GM21576 (cell line): Measurements from ENCODE around the gene CHRM3.

Experiments used
- ATAC-seq: cut with Tn5 transposase; IDR thresholded peaks from one replicate; pipeline ENCODE4 v1.9.1; 2021; ENCODE audit warnings: mild to moderate bottlenecking, moderate library complexity; ENCODE audit not compliant: unreplicated experiment

CHRM3 gene

DNA sequence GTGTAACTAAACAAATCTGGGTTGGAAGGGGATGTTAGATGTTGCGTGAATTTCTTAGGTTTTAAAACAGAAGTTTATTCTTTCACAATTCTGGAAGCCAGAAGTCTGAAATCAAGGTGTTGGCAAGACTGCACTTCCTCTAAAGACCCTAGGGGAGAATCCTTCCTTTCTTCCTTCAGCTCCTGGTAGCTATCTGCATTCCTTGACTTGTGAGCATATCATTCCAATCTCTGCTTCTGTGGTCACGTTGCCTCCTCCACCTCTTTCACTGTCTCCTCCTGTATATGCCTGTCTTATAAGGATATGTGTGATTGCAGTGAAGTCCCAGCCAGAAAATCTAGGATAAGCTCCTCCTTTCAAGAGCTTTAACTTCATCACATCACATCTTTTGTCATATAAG is 7.7 kb downstream of the CHRM3 start:
- ATAC-seq: no peak

- ATAC-seq: no peak
These were observed 27.5 kb downstream of the CHRM3 start for GRCh38 chr1:239413916-239414315.

- ATAC-seq: no peak
These were observed 30.9 kb downstream of the CHRM3 start for GRCh38 chr1:239417221-239417620.

DNA sequence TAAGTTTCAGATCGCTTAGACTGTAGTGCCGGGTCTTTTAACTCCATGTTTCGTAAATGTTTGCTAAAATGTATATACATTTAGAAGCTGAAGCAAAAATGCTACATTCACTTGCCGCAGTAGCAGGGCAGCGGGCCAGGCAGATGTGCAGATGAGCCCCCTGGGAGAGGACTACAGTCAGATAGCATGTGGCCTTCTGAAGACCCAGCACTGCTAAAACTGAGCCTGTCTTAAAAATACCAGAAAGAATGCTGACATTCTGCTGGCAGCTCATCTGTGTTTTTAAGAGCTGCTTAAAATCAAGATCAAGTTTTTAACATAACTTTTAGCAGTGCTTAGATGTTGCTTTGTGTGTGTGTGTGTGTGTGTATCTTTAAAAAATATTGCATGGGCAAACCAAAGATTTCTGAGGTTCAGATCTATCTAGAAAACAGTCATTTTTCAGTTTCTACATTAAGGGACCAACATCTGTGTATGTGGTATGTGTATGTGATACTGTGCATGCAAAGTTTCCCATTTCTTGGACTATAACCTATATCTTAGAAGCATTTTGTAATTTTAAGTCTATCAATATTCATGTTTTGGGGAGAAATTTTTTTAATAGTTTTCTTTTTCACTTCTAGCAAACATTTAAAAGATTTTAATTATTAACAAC is 31.7 kb downstream of the CHRM3 start:
- no peak for ATAC-seq

DNA sequence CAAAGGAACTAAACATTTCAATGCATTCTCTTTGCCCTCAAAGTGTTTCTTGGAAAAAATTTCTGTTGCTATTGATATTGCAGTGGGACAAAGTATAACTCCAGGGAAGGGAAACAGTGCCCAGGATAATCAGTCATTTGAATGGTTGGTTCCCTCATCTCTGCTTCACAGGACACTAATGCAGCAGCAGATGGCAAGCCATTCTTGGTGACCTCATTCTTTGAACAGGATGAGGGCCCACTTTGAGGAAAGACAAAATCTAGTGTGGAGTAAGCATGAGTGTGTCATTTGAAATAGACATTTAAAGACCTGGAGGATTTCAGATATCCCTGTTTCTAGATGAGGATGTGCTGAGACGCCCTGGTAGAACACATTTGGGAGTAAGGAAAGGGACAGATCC is 32.3 kb downstream of the CHRM3 start:
- ATAC-seq: no peak

DNA sequence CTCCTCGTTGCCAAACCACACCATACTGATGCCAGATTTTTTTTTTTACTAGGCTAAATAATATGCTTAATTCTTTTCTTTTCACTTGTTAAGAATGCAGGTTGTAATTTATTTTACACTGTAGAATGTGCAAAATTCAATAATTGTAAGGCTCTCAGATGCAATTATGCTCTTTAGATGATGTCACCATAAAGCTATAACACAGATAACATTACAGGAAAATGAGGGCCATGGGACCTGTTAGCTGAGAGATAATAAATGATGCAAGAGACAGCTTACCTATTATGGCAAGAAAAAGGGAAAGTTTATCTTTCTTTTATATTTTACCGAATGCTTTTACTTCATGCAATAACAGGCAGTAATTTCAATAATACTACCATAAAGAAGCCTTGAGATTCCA is 35.4 kb downstream of the CHRM3 start:
- no peak for ATAC-seq

GRCh38 chr1:239422818-239423217 is 36.5 kb downstream of the CHRM3 start:
- ATAC-seq: no peak

- ATAC-seq: no peak
These were observed 40.6 kb downstream of the CHRM3 start for GRCh38 chr1:239426821-239427475.

- ATAC-seq: no peak
These were observed 41.3 kb downstream of the CHRM3 start for GRCh38 chr1:239427712-239428111.

DNA sequence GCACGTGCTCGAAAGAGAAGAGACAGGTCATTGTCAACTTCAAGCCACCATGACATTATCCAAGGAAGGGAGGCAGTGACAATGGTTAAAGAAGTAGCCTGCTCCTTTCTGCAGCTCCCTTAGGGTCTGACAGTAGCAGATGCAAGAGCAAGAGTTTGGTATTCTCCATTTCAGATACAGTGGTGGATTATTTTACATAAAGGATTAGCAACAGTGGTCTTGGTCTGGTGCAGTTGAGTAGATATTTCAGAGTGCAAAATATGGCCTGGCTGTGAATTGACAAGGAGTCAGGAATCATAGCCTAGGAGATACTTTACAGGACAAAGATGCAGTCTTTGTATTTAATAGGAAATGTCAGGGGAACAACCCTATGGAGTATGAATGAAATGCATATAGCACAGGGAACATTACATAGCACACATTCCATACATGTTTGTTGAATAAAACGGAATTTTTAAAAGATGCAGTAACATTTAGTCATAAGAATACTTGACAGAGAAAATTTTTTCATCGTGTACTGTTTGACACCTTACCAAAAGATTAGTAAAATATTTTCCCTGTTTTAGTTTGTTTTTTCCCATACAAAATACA is 41.8 kb downstream of the CHRM3 start:
- no peak for ATAC-seq

GRCh38 chr1:239429163-239429562 is 42.8 kb downstream of the CHRM3 start:
- ATAC-seq: no peak

DNA sequence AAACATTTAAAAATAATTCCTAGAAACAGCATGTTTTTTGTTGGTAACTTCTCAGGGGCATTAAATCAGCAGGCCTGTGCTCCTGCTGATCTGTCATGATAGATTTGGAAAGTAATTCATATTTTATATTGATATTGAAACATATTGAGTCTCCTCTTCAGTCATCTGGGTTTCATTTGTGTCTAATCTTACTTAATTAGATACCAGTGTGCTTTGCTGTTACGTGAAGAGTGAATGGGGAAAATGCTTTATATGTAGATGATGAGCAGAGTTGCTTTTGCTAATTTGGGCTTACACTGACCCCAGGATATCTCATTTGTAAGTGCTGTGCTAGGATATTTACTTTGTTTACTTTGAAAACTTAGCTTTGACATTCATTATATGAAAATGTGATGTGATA is 45.9 kb downstream of the CHRM3 start:
- no peak for ATAC-seq

GRCh38 chr1:239434181-239434580 is 47.8 kb downstream of the CHRM3 start:
- no peak for ATAC-seq
